Uterus (tissue), 4 donors: ENCODE measurements around the gene PPP1CB. TPM values are rescaled to one million over a fixed set of nuclear protein-coding genes. Genes with fewer than 3 reads are reported as not detected.

Experiments used
- DNase-seq, 2 donors: peaks; one replicate each; pipeline ENCODE4 v3.0.0-alpha.2; 2019 to 2020
- H3K27ac ChIP-seq, 2 donors: fragments of 200-600 bp; sonication (generic); 1 replicate in 1 of 2; 2 replicates in 1 of 2; pipeline ENCODE4 v1.5.1; 2016 to 2018
- H3K27me3 ChIP-seq, 2 donors: fragments of 200-600 bp; sonication (generic); one replicate each; pipeline ENCODE4 v1.5.1; 2018 to 2019; ENCODE audit warnings: control low read depth in 1 of 2
- H3K36me3 ChIP-seq, 2 donors: fragments of 200-600 bp; sonication (generic); one replicate each; pipeline ENCODE4 v1.5.1; 2019; ENCODE audit warnings: control low read depth in 1 of 2
- H3K4me1 ChIP-seq, 2 donors: fragments of 200-600 bp; sonication (generic); one replicate each; pipeline ENCODE4 v1.5.1; 2018 to 2019; ENCODE audit warnings: control low read depth in 1 of 2
- H3K4me3 ChIP-seq, 2 donors: fragments of 200-600 bp; sonication (generic); 1 replicate in 1 of 2; 2 replicates in 1 of 2; pipeline ENCODE4 v1.5.1; 2018 to 2019; ENCODE audit warnings: mild to moderate bottlenecking in 1 of 2
- H3K9me3 ChIP-seq, 2 donors: fragments of 200-600 bp; sonication (generic); one replicate each; pipeline ENCODE4 v1.5.1; 2019; ENCODE audit warnings: control low read depth in 1 of 2
- CTCF ChIP-seq, 4 experiments: fragments of 200-600 bp in 2 of 4; fragments of 450-650 bp in 2 of 4; sonication (generic) in 2 of 4; IDR thresholded peaks; one replicate each; pipeline ENCODE4 v1.5.1; 2016 to 2019; ENCODE audit warnings: antibody characterized with exemption in 4 of 4, mild to moderate bottlenecking in 2 of 4, moderate library complexity in 1 of 4
- POLR2A ChIP-seq, 2 donors: fragments of 450-650 bp; IDR thresholded peaks; one replicate each; pipeline ENCODE4 v1.6.1; 2016; ENCODE audit warnings: antibody characterized with exemption in 2 of 2, mild to moderate bottlenecking in 1 of 2, moderate library complexity in 1 of 2
- intact Hi-C: fragments of 100-400 bp; cut with DNase I; formaldehyde crosslinking; loops from one replicate; pipeline ENCODE4 v1.15.1; 2023; ENCODE audit warnings: low total_unique reads
- total RNA-seq, 4 donors: library from RNA; depleted of rRNA in 3 of 4; stranded (reverse); fragments of >200 nt in 3 of 4; gene quantifications; one replicate each; pipeline versions ENCODE4 v1.1.0 to v1.2.4, GENCODE V29; 2014 to 2023
- donor health status: DM: yes; HTN: yes; CAD: no.

PPP1CB gene
- total RNA-seq, 4 donors from 2014 or later: 366 to 610 (median 470) TPM

GRCh38 chr2:28707592-28707991 is 44.0 kb upstream of the PPP1CB start:
- TF ChIP-seq CTCF (IDR thresholded peaks at IDR 0.05) (no peak), POLR2A (IDR thresholded peaks at IDR 0.05) (no peak)
- H3K4me3 ChIP-seq: no peak overlapping the region
- no peak for DNase-seq
- intact Hi-C loops: no loop called here
- H3K9me3 ChIP-seq: no peaks in the 10 kb centered on the region
- H3K36me3 ChIP-seq: no peaks in the 10 kb centered on the region
- no peaks in the 10 kb centered on the region for H3K4me1 ChIP-seq
- no peaks in the 10 kb centered on the region for H3K27me3 ChIP-seq
- H3K27ac ChIP-seq: peak overlapping the region; percentile 54 to 67

- no peak overlapping the region for H3K4me3 ChIP-seq
- no peaks in the 10 kb centered on the region for H3K36me3 ChIP-seq
- H3K9me3 ChIP-seq: no peaks in the 10 kb centered on the region
- no peaks in the 10 kb centered on the region for H3K27me3 ChIP-seq
- TF ChIP-seq CTCF (IDR thresholded peaks at IDR 0.05): no peak
- TF ChIP-seq POLR2A (IDR thresholded peaks at IDR 0.05): no peak
- intact Hi-C loops: no loop called here
- no peak for DNase-seq
- H3K27ac ChIP-seq: peak overlapping the region; percentile 54 to 67
- no peaks in the 10 kb centered on the region for H3K4me1 ChIP-seq
Observed at GRCh38 chr2:28709101-28709500, 42.5 kb upstream of the PPP1CB start.

- intact Hi-C loops: no loop called here
- H3K4me3 ChIP-seq: no peak overlapping the region
- no peak overlapping the region for H3K27ac ChIP-seq
- H3K4me1 ChIP-seq: no peaks in the 10 kb centered on the region
- H3K9me3 ChIP-seq: no peaks in the 10 kb centered on the region
- TF ChIP-seq POLR2A (IDR thresholded peaks at IDR 0.05) (no peak), CTCF (IDR thresholded peaks at IDR 0.05) (no peak)
- DNase-seq: no peak
- no peaks in the 10 kb centered on the region for H3K27me3 ChIP-seq
- no peaks in the 10 kb centered on the region for H3K36me3 ChIP-seq
Observed at GRCh38 chr2:28710545-28710944, 41.1 kb upstream of the PPP1CB start.

- H3K9me3 ChIP-seq: no peaks in the 10 kb centered on the region
- DNase-seq: no peak
- H3K4me1 ChIP-seq: peaks cover 0 to 5% of the 10 kb centered on the region in 2 donors
- intact Hi-C loops: no loop called here
- no peaks in the 10 kb centered on the region for H3K36me3 ChIP-seq
- no peaks in the 10 kb centered on the region for H3K27me3 ChIP-seq
- no peak overlapping the region for H3K4me3 ChIP-seq
- no peak for TF ChIP-seq CTCF (IDR thresholded peaks at IDR 0.05)
- no peak for TF ChIP-seq POLR2A (IDR thresholded peaks at IDR 0.05)
- no peak overlapping the region for H3K27ac ChIP-seq
Observed at GRCh38 chr2:28713577-28714298, 37.9 kb upstream of the PPP1CB start.

- no peaks in the 10 kb centered on the region for H3K9me3 ChIP-seq
- peak overlapping the region; percentile 76 to 85 for H3K27ac ChIP-seq
- no peaks in the 10 kb centered on the region for H3K36me3 ChIP-seq
- intact Hi-C loops: no loop called here
- TF ChIP-seq POLR2A (IDR thresholded peaks at IDR 0.05): peak in 1 of 2 donors; percentile 51
- no peak for TF ChIP-seq CTCF (IDR thresholded peaks at IDR 0.05)
- no peak overlapping the region for H3K4me3 ChIP-seq
- peaks cover 0 to 5% of the 10 kb centered on the region in 2 donors for H3K4me1 ChIP-seq
- no peaks in the 10 kb centered on the region for H3K27me3 ChIP-seq
- peak; percentile 53 to 84 for DNase-seq
Observed at GRCh38 chr2:28716265-28716865, 35.3 kb upstream of the PPP1CB start.
